Measurements from ENCODE around the gene PTPRG. TPM values are rescaled to one million over a fixed set of nuclear protein-coding genes. Genes with fewer than 3 reads are reported as not detected.

Gene PTPRG
- total RNA-seq, 1 donor from 2014 or later, result 39.6 TPM

- Mint-ChIP-seq H3K9me3 (ENCODE audit: unreplicated experiment) (no peaks in the 10 kb centered on the region), H3K27me3 (ENCODE audit: low read depth, unreplicated experiment) (no peaks in the 10 kb centered on the region), H3K27ac (ENCODE audit: unreplicated experiment) (no peak overlapping the region), H3K4me1 (ENCODE audit: low read depth, unreplicated experiment) (peaks cover 10% of the 10 kb centered on the region), H3K4me3 (ENCODE audit: unreplicated experiment) (peak overlapping the region; percentile 2), H3K36me3 (ENCODE audit: low read depth, unreplicated experiment) (no peaks in the 10 kb centered on the region)
- H4K20me1 ChIP-seq (ENCODE audit: insufficient read depth, low read length), result peaks cover 72% of the 10 kb centered on the region
- peaks cover 21% of the 10 kb centered on the region for H3K4me1 ChIP-seq (ENCODE audit: insufficient read depth, low read length)
- DNase-seq (ENCODE audit: low read depth) (no peak), FAIRE-seq (no peak)
- H3K79me2 ChIP-seq (ENCODE audit: insufficient read depth, low read length), result peaks cover 75% of the 10 kb centered on the region
- no peak for TF ChIP-seq CTCF (IDR thresholded peaks at IDR 0.05; ENCODE audit: insufficient read depth, low read depth, low read length)
- TF ChIP-seq EZH2 (IDR thresholded peaks at IDR 0.05; ENCODE audit: insufficient read depth, low read length), result no peak
- no peak overlapping the region for H3K9ac ChIP-seq (ENCODE audit: low read length)
- no peak overlapping the region for H3K27ac ChIP-seq (ENCODE audit: low read depth, low read length)
- H3K4me2 ChIP-seq (ENCODE audit: low read length), result no peak overlapping the region
- H3K27me3 ChIP-seq (ENCODE audit: insufficient read depth, low read length), result no peaks in the 10 kb centered on the region
- no peaks in the 10 kb centered on the region for H3K9me3 ChIP-seq (ENCODE audit: insufficient read depth, low read depth, low read length)
- H3K4me3 ChIP-seq (ENCODE audit: insufficient read depth, low read depth, low read length), result no peak overlapping the region
- no peak overlapping the region for H2AFZ ChIP-seq (ENCODE audit: low read depth, low read length)
- H3K36me3 ChIP-seq (ENCODE audit: insufficient read depth, low read length), result no peaks in the 10 kb centered on the region
These were observed 4.2 kb downstream of the PTPRG start for GRCh38 chr3:61565569-61565968.

GRCh38 chr3:61568127-61568526 lies 6.8 kb downstream of the PTPRG start:
- no peaks in the 10 kb centered on the region for H3K36me3 ChIP-seq (ENCODE audit: insufficient read depth, low read length)
- no peak overlapping the region for H3K4me2 ChIP-seq (ENCODE audit: low read length)
- Mint-ChIP-seq H3K9me3 (ENCODE audit: unreplicated experiment) (no peaks in the 10 kb centered on the region), H3K36me3 (ENCODE audit: low read depth, unreplicated experiment) (no peaks in the 10 kb centered on the region), H3K27me3 (ENCODE audit: low read depth, unreplicated experiment) (no peaks in the 10 kb centered on the region), H3K4me3 (ENCODE audit: unreplicated experiment) (no peak overlapping the region), H3K4me1 (ENCODE audit: low read depth, unreplicated experiment) (peaks cover 14% of the 10 kb centered on the region), H3K27ac (ENCODE audit: unreplicated experiment) (no peak overlapping the region)
- H3K79me2 ChIP-seq (ENCODE audit: insufficient read depth, low read length), result peaks cover 74% of the 10 kb centered on the region
- DNase-seq (ENCODE audit: low read depth) (no peak), FAIRE-seq (peak; percentile 32)
- no peaks in the 10 kb centered on the region for H3K9me3 ChIP-seq (ENCODE audit: insufficient read depth, low read depth, low read length)
- peaks cover 77% of the 10 kb centered on the region for H4K20me1 ChIP-seq (ENCODE audit: insufficient read depth, low read length)
- no peaks in the 10 kb centered on the region for H3K27me3 ChIP-seq (ENCODE audit: insufficient read depth, low read length)
- no peak overlapping the region for H3K4me3 ChIP-seq (ENCODE audit: insufficient read depth, low read depth, low read length)
- TF ChIP-seq EZH2 (IDR thresholded peaks at IDR 0.05; ENCODE audit: insufficient read depth, low read length) (no peak), CTCF (IDR thresholded peaks at IDR 0.05; ENCODE audit: insufficient read depth, low read depth, low read length) (no peak)
- no peak overlapping the region for H3K9ac ChIP-seq (ENCODE audit: low read length)
- no peak overlapping the region for H2AFZ ChIP-seq (ENCODE audit: low read depth, low read length)
- H3K4me1 ChIP-seq (ENCODE audit: insufficient read depth, low read length), result peaks cover 33% of the 10 kb centered on the region
- no peak overlapping the region for H3K27ac ChIP-seq (ENCODE audit: low read depth, low read length)

- H3K36me3 Mint-ChIP-seq (ENCODE audit: low read depth, unreplicated experiment), result peaks cover 3% of the 10 kb centered on the region
- TF ChIP-seq EZH2 (IDR thresholded peaks at IDR 0.05; ENCODE audit: insufficient read depth, low read length), result no peak
- no peak for TF ChIP-seq CTCF (IDR thresholded peaks at IDR 0.05; ENCODE audit: insufficient read depth, low read depth, low read length)
- Histone ChIP-seq H3K9ac (ENCODE audit: low read length) (no peak overlapping the region), H3K27me3 (ENCODE audit: insufficient read depth, low read length) (no peaks in the 10 kb centered on the region), H3K36me3 (ENCODE audit: insufficient read depth, low read length) (no peaks in the 10 kb centered on the region), H3K9me3 (ENCODE audit: insufficient read depth, low read depth, low read length) (peaks cover 3% of the 10 kb centered on the region), H3K4me3 (ENCODE audit: insufficient read depth, low read depth, low read length) (no peak overlapping the region), H4K20me1 (ENCODE audit: insufficient read depth, low read length) (peaks cover 59% of the 10 kb centered on the region), H3K79me2 (ENCODE audit: insufficient read depth, low read length) (peaks cover 68% of the 10 kb centered on the region), H3K27ac (ENCODE audit: low read depth, low read length) (no peak overlapping the region), H3K4me2 (ENCODE audit: low read length) (no peak overlapping the region), H2AFZ (ENCODE audit: low read depth, low read length) (no peak overlapping the region), H3K4me1 (ENCODE audit: insufficient read depth, low read length) (peaks cover 18% of the 10 kb centered on the region)
- DNase-seq (ENCODE audit: low read depth) (no peak), FAIRE-seq (peak; percentile 59)
- no peak overlapping the region for H3K27ac Mint-ChIP-seq (ENCODE audit: unreplicated experiment)
- H3K4me3 Mint-ChIP-seq (ENCODE audit: unreplicated experiment), result no peak overlapping the region
- H3K9me3 Mint-ChIP-seq (ENCODE audit: unreplicated experiment), result peaks cover 3% of the 10 kb centered on the region
- H3K4me1 Mint-ChIP-seq (ENCODE audit: low read depth, unreplicated experiment), result peaks cover 12% of the 10 kb centered on the region
- no peaks in the 10 kb centered on the region for H3K27me3 Mint-ChIP-seq (ENCODE audit: low read depth, unreplicated experiment)
These were observed 8.6 kb downstream of the PTPRG start for GRCh38 chr3:61569856-61570580.
